GM19463 (cell line): ENCODE measurements around the gene BBLN.

ENCODE experiments used
- ATAC-seq: cut with Tn5 transposase; IDR thresholded peaks from one replicate; pipeline ENCODE4 v1.9.1; 2021; ENCODE audit warnings: mild to moderate bottlenecking, moderate library complexity; ENCODE audit not compliant: unreplicated experiment

The BBLN gene

GRCh38 chr9:128144239-128145181 lies 15.6 kb upstream of the BBLN start:
- ATAC-seq: no peak

DNA sequence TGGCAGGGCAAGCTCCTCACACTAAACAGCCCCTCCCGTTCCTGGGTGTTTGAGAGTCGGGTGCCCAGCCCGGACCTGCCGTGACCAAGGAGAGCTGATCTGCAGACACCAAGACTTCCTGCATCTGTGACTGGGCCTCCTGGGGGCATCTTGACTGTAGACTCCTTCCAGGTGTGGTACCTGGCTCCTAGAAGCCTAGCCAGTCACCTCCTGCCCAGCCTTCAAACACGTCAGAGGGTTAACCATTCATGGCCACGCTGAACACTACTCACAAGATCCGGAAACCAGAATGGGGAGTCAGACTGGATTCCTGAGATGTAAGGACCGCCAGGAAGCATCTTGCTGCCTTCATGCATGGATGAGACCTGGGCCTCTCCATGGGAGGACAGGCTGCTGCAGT lies 14.5 kb upstream of the BBLN start:
- no peak for ATAC-seq

- ATAC-seq: no peak
Observed at GRCh38 chr9:128145951-128146351, 14.1 kb upstream of the BBLN start.

- no peak for ATAC-seq
Observed at GRCh38 chr9:128146591-128147120, 13.4 kb upstream of the BBLN start.

DNA sequence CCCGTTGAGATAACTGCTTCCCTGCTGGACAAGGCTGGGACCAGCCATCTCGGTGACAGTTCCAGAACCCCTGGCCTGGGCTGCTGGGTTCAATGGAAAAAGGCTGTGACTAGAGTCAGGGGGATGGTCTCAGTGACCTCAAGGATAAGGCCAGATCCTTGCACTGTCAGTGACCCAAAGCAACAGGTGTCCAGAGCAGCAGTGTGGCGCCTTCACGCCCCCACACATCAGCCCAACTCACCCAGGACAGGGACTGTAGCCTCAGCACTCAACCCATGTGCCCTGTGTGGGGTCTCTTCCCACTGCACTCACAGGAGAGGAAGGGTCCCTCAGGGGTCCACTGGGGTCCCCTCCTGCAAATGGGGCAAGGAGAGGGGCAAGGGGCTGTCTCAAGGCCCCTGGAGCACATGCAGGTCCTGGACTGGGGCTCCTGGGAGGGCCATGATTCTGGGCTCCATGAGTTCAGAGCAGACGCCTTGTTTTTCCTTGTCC lies 11.5 kb upstream of the BBLN start:
- ATAC-seq: no peak

- no peak for ATAC-seq
Observed at GRCh38 chr9:128149001-128149701, 10.9 kb upstream of the BBLN start, which contains the start of gene LCN2. Gene LCN2, plus strand, starts transcription at chr9:128149453. Its CDS starts 73 bp downstream, at chr9:128149526.

DNA sequence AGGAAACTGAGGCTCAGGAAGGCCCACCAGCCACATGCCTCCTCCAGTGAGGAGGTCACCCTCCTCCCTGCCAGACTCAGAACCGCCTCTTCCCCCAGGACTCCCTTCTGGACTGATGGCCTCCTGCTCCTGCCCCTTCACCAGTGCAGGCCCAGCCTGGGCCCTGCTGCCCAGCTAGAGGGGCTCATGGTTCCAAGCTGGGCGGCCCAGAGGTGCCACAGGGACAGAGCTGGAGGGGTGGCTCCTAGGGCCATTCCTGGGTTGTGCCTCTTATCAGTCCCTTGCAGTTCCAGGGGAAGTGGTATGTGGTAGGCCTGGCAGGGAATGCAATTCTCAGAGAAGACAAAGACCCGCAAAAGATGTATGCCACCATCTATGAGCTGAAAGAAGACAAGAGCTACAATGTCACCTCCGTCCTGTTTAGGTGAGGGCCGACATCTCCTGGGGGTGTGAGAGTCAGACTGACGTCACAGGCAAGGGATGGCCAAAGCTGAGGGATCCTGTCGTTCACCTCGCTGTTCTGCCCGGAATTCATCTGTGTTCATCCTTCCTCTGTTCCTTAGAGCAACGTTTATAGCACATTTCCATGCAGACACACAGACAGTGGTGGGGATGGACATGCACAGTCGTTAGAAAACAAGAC lies 10.0 kb upstream of the BBLN start:
- no peak for ATAC-seq

GRCh38 chr9:128150594-128151308 lies 9.3 kb upstream of the BBLN start:
- no peak for ATAC-seq

DNA sequence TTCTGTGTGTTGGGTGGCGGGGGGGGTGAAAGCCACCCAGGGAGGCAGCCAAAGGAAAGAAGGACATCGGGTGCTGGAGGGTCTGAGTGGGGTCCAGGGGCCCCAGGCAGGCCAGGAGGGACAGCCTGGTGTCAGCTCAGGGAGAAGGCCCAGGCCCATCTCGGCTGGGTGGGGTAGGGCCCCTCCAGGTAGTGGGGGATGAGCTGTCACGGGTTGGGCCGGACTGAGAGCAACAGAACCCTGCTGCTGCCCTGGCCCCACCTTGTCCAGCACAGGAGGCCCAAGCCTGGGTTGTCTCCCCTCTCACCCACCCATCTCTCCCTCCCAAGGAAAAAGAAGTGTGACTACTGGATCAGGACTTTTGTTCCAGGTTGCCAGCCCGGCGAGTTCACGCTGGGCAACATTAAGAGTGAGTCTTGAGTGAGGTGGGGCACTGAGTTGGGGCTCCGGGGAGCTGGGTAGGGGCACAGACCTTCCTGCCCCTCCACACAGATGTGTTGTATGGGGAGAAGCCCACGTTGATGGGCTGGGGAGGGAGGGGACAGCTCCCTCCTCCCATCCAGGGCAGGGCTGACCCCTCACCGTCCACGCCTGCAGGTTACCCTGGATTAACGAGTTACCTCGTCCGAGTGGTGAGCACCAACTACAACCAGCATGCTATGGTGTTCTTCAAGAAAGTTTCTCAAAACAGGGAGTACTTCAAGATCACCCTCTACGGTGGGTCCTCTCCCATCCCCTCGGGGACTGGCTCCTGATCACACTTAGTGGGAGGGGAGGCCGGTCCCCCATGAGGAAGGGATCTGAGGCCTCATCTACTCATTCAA lies 8.5 kb upstream of the BBLN start:
- no peak for ATAC-seq

DNA sequence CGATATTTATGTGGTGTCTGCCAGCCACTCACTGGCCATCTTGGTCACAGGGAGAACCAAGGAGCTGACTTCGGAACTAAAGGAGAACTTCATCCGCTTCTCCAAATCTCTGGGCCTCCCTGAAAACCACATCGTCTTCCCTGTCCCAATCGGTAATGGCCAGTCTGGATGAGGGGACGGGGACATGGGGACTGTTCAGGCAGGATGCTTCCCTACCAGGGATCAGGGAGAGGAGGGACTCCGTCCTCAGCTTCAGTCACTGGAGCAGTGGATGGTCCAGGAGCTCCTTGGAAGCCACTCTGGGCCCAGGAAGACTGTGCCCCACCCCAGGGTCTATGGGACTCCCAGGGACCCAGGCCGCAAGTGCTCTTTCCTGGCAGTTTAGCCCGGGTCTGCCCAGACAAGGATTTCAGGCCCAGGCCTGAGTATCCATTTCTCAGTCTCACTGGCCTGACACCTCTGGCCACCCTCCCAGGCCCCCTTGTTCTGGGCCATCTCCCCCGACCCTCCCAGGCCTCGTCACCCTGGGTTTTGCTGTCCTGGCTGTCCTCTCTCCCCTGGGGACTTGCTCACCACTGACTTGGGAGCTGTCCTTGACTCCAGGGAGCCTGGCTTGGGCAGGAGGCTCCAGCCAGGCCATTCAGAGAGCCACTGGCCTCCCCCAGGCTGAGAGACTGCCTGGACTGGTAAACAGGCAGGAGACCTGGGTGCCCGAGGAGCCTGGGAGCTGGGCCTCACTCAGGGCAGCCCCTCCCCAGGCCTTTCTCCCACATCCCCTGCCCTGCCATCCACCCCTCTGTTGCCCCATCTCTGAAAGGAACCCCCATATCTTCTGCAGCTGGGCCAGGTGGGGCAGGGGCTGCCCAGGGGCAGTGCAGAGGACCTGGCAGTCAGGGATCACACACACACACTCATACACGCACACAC lies 7.7 kb upstream of the BBLN start:
- no peak for ATAC-seq

- no peak for ATAC-seq
Observed at GRCh38 chr9:128153060-128153946, 6.8 kb upstream of the BBLN start.

- no peak for ATAC-seq
Observed at GRCh38 chr9:128153947-128154695, 5.9 kb upstream of the BBLN start.

DNA sequence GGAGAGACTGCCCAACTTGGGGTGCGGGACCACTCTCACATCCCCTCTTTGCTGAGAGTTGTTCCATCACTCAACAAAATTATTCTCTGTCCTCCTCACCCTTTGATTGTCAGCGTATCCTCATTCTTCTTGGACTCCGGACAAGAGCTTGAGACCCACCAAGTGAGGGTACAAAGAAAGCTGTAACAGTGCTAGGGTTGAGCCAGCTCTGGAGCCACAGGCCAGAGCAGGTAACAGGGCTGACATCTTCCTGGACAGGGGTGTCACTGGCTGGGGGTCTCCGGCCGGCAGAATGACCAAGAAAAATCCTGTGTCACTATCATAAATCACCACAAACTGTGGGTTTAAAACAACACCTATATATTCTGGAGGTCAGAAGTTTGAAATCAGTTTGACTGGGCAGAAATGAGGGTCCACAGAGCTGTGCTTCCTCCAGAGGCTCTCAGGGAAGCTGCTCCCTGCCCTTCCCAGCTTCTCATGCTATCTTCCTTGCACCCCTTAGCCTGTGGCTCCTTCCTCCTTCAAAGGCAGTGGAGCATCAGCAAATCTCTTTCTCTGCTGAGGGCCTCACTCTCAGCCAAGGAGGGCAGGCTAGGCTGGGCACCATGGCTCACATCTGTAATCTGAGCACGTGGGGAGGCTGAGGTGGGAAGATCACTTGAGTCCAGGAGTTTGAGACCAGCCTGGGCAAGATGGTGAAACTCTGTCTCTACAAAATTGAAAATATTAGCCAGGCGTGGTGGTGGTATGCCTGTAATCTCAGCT lies 4.1 kb upstream of the BBLN start:
- ATAC-seq: no peak

DNA sequence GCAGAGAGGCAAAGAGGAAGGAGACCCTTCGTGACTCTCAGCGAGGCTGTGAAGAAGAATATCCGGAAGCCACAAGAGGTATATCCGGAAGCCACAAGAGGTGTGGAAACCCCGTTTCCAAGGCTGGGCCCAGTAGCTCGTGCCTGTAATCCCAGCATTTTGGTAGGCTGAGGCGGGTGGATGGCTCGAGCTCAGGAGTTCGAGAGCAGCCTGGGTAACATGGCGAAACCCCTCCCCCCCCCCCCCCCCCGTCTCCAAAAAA lies 612 bp upstream of the BBLN start:
- no peak for ATAC-seq

- no peak for ATAC-seq
Observed at GRCh38 chr9:128160603-128160987, 530 bp downstream of the BBLN start.

DNA sequence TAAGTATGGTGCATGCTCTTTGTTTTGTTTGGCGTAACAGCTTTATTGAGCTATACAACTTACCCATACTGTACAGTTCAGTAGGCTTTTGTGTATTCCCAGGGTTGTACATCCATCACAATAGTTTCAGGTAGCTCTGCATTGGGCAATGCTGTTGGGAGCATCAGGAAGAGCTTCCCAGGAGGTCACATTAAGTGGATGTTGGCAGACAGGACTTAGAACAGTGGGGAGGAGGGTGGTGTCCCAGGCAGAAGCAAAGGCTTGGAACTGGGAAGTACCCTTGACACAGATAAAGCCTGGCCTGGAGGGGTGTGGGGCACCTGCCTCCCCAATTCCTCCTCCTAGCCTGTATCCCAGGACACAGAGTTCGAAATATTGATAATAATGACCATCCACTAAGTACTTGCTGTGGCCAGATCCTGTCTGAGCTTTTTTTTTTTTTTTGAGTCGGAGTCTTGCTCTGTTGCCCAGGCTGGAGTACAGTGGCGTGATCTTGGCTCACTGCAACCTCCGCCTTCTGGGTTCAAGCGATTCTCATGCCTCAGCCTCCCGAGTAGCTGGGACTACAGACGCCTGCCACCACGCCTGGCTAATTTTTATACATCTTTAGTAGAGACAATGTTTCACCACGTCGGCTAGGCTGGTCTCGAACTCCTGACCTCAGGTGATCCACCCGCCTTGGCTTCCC lies 1.3 kb downstream of the BBLN start:
- no peak for ATAC-seq
